CD14-positive monocyte (primary cell): ENCODE measurements around the gene XXYLT1. TPM values are rescaled to one million over a fixed set of nuclear protein-coding genes. Genes with fewer than 3 reads are reported as not detected.

Experiments used
- DNase-seq, 3 donors: peaks; one replicate each; pipeline ENCODE4 v3.0.0-alpha.2; 2011 to 2022
- H2AFZ ChIP-seq: 2 replicates; pipeline ENCODE4 v1.6.0; 2012; ENCODE audit warnings: mild to moderate bottlenecking, low read depth, low read length, inconsistent platforms; ENCODE audit not compliant: insufficient read depth, poor library complexity, severe bottlenecking
- H3K27ac ChIP-seq, 2 donors: 1 replicate in 1 of 2; 2 replicates in 1 of 2; pipeline ENCODE4 v1.5.1; 2012 to 2013; ENCODE audit warnings: low read length in 2 of 2, control low read depth in 1 of 2, inconsistent platforms in 1 of 2, low read depth in 1 of 2, mild to moderate bottlenecking in 1 of 2
- H3K27me3 ChIP-seq, 2 donors: one replicate each; pipeline versions ENCODE4 v1.6.0 to v1.6.1; 2011 to 2013; ENCODE audit warnings: low read length in 2 of 2; ENCODE audit not compliant: control insufficient read depth in 2 of 2, insufficient read depth in 2 of 2
- H3K36me3 ChIP-seq, 2 donors: replicated peaks in 1 of 2; 1 replicate in 1 of 2; 2 replicates in 1 of 2; pipeline versions ENCODE4 v1.5.1 to v1.6.1; 2012 to 2013; ENCODE audit warnings: low read length in 2 of 2, control low read depth in 1 of 2, inconsistent platforms in 1 of 2, mild to moderate bottlenecking in 1 of 2; ENCODE audit not compliant: insufficient read depth in 2 of 2, control insufficient read depth in 1 of 2
- H3K4me1 ChIP-seq, 2 donors: 1 replicate in 1 of 2; 2 replicates in 1 of 2; pipeline versions ENCODE4 v1.5.1 to v1.6.1; 2012 to 2013; ENCODE audit warnings: low read length in 2 of 2, control low read depth in 1 of 2, inconsistent platforms in 1 of 2, mild to moderate bottlenecking in 1 of 2, moderate library complexity in 1 of 2; ENCODE audit not compliant: insufficient read depth in 2 of 2, control insufficient read depth in 1 of 2
- H3K4me2 ChIP-seq: replicated peaks from 2 replicates; pipeline ENCODE3; 2012; ENCODE audit warnings: low read length, moderate library complexity, mild to moderate bottlenecking; ENCODE audit not compliant: poor library complexity, severe bottlenecking; ENCODE audit errors: extremely low read depth
- H3K4me3 ChIP-seq, 3 experiments: fragments of 200-600 bp in 1 of 3; sonication (generic) in 1 of 3; replicated peaks in 1 of 3; 1 replicate in 2 of 3; 2 replicates in 1 of 3; pipeline ENCODE4 v1.5.1; 2011 to 2013; ENCODE audit warnings: low read length in 3 of 3, mild to moderate bottlenecking in 3 of 3, control low read depth in 2 of 3, low read depth in 2 of 3, inconsistent platforms in 1 of 3, moderate library complexity in 1 of 3
- H3K79me2 ChIP-seq: 2 replicates; pipeline ENCODE4 v1.6.0; 2012; ENCODE audit warnings: mild to moderate bottlenecking, control low read depth, inconsistent platforms, low read length, moderate library complexity; ENCODE audit not compliant: insufficient read depth
- H3K9ac ChIP-seq: 2 replicates; pipeline ENCODE4 v1.6.0; 2017; ENCODE audit warnings: low read length, mild to moderate bottlenecking; ENCODE audit not compliant: insufficient read depth, poor library complexity, severe bottlenecking
- H3K9me3 ChIP-seq, 2 donors: replicated peaks in 1 of 2; 1 replicate in 1 of 2; 2 replicates in 1 of 2; pipeline versions ENCODE4 v1.5.1 to v1.6.1; 2012 to 2013; ENCODE audit warnings: low read length in 2 of 2, control low read depth in 1 of 2; ENCODE audit not compliant: control insufficient read depth in 1 of 2, insufficient read depth in 1 of 2
- H4K20me1 ChIP-seq: 2 replicates; pipeline ENCODE4 v1.6.0; 2012; ENCODE audit warnings: mild to moderate bottlenecking, low read length, control low read depth, moderate library complexity; ENCODE audit not compliant: insufficient read depth
- H3K27ac Mint-ChIP-seq, 7 donors: one replicate each; pipeline ENCODE4 v1.8.0; 2020; ENCODE audit warnings: mild to moderate bottlenecking in 7 of 7, mixed read lengths in 7 of 7, moderate library complexity in 6 of 7, inconsistent platforms in 2 of 7
- H3K27me3 Mint-ChIP-seq, 3 donors: one replicate each; pipeline ENCODE4 v1.8.0; 2021 to 2022; ENCODE audit warnings: low read depth in 3 of 3, mild to moderate bottlenecking in 3 of 3, mixed read lengths in 3 of 3, moderate library complexity in 3 of 3, inconsistent platforms in 1 of 3
- H3K36me3 Mint-ChIP-seq, 2 donors: one replicate each; pipeline ENCODE4 v1.8.0; 2020; ENCODE audit warnings: mixed read lengths in 2 of 2, inconsistent platforms in 1 of 2, mild to moderate bottlenecking in 1 of 2
- H3K4me1 Mint-ChIP-seq: one replicate; pipeline ENCODE4 v1.8.0; 2020; ENCODE audit warnings: mild to moderate bottlenecking, mixed read lengths
- H3K4me3 Mint-ChIP-seq, 2 donors: one replicate each; pipeline ENCODE4 v1.8.0; 2020; ENCODE audit warnings: mild to moderate bottlenecking in 2 of 2, mixed read lengths in 2 of 2, moderate library complexity in 1 of 2
- H3K9me3 Mint-ChIP-seq, 7 donors: one replicate each; pipeline ENCODE4 v1.8.0; 2020 to 2022; ENCODE audit warnings: mixed read lengths in 7 of 7, mild to moderate bottlenecking in 6 of 7, moderate library complexity in 6 of 7, inconsistent platforms in 2 of 7
- CTCF ChIP-seq: fragments of 200-600 bp; IDR thresholded peaks from one replicate; pipeline ENCODE4 v1.8.0; 2022; ENCODE audit warnings: antibody characterized with exemption, mild to moderate bottlenecking
- WGBS: methylation state at CpG from one replicate; pipeline ENCODE4 v1.1.5; 2013; ENCODE audit warnings: missing lambda C conversion rate; ENCODE audit not compliant: insufficient coverage; 5-methylcytosine and 5-hydroxymethylcytosine counted together
- intact Hi-C, 2 donors: fragments of 100-400 bp; cut with micrococcal nuclease; formaldehyde crosslinking; loops; one replicate each; pipeline versions ENCODE4 v1.15.0 to v1.15.1; 2023
- polyA plus RNA-seq, 3 donors: library from polyadenylated mRNA; depleted of rRNA in 1 of 3; unstranded in 2 of 3; stranded (reverse) in 1 of 3; fragments of 300-500 nt in 2 of 3; fragments of >200 nt in 1 of 3; fragmentation: Illumina TruSeq in 2 of 3; gene quantifications; 1 replicate in 2 of 3; 2 replicates in 1 of 3; pipeline ENCODE4 v1.2.3, GENCODE V29; 2012 to 2021

The XXYLT1 gene
- polyA plus RNA-seq, 3 donors, result 11.8 to 13.5 (median 13.2) TPM

- WGBS, result 91% methylated on average over 3 of the region's 5 CpGs
- H3K4me1 Mint-ChIP-seq, result peaks cover 31% of the 10 kb centered on the region
- H3K36me3 ChIP-seq, result peaks cover 5 to 30% of the 10 kb centered on the region in 2 donors
- H3K79me2 ChIP-seq, result peaks cover 46% of the 10 kb centered on the region
- TF ChIP-seq CTCF, result no peak
- DNase-seq, result peak; percentile 23 to 54 (median 54)
- H3K27ac ChIP-seq, result peak overlapping the region in 1 of 2 donors; percentile 68
- no peak overlapping the region for H3K9ac ChIP-seq
- H4K20me1 ChIP-seq, result peaks cover 31% of the 10 kb centered on the region
- H3K4me3 ChIP-seq, result peak overlapping the region; percentile 62 to 92 (median 91)
- H3K9me3 Mint-ChIP-seq, result peaks cover 0 to 1% (median 0%) of the 10 kb centered on the region in 7 donors
- intact Hi-C loops, result loop anchor here (5.0 kb wide), 2 partner anchors 253 to 273 kb away; partner anchors contain the start of gene PPP1R2 (in 1 of the 2)
- peaks cover 32 to 33% of the 10 kb centered on the region in 2 donors for H3K36me3 Mint-ChIP-seq
- H3K27me3 ChIP-seq, result no peaks in the 10 kb centered on the region
- peak overlapping the region; percentile 90 for H2AFZ ChIP-seq
- H3K9me3 ChIP-seq, result no peaks in the 10 kb centered on the region
- H3K4me3 Mint-ChIP-seq, result peak overlapping the region; percentile 84 to 93
- H3K4me1 ChIP-seq, result peaks cover 30 to 38% of the 10 kb centered on the region in 2 donors
- peak overlapping the region; percentile 87 for H3K4me2 ChIP-seq
- peaks cover 0 to 5% (median 0%) of the 10 kb centered on the region in 3 donors for H3K27me3 Mint-ChIP-seq
- peak overlapping the region; percentile 28 to 90 (median 78) for H3K27ac Mint-ChIP-seq
Measured at GRCh38 chr3:195269375-195270078, 1.4 kb downstream of the XXYLT1 start.

GRCh38 chr3:195268576-195269309 is 2.2 kb downstream of the XXYLT1 start:
- peak overlapping the region; percentile 87 for H3K4me2 ChIP-seq
- H3K4me1 Mint-ChIP-seq, result peaks cover 39% of the 10 kb centered on the region

More at GRCh38 chr3:195268576-195269309, 2.2 kb downstream of the XXYLT1 start:
- Histone ChIP-seq H4K20me1 (peaks cover 26% of the 10 kb centered on the region), H3K9ac (no peak overlapping the region), H3K36me3 (peaks cover 3 to 28% of the 10 kb centered on the region in 2 donors), H3K79me2 (peaks cover 47% of the 10 kb centered on the region), H3K27ac (no peak overlapping the region), H3K4me1 (peaks cover 38 to 46% of the 10 kb centered on the region in 2 donors), H3K9me3 (no peaks in the 10 kb centered on the region), H3K4me3 (peak overlapping the region in 1 of 3 experiments; percentile 91), H2AFZ (no peak overlapping the region), H3K27me3 (no peaks in the 10 kb centered on the region)
- intact Hi-C loops, result no loop called here
- Mint-ChIP-seq H3K4me3 (peak overlapping the region in 1 of 2 donors; percentile 46), H3K9me3 (peaks cover 0 to 1% (median 0%) of the 10 kb centered on the region in 7 donors), H3K36me3 (peaks cover 33 to 36% of the 10 kb centered on the region in 2 donors), H3K27ac (peak overlapping the region in 3 of 7 donors; percentile 36 to 78 (median 64)), H3K27me3 (peaks cover 0 to 5% (median 0%) of the 10 kb centered on the region in 3 donors)
- 98% methylated on average over 10 of the region's 11 CpGs for WGBS
- DNase-seq, result no peak
- TF ChIP-seq CTCF, result no peak
